ENCODE results near the gene RIPOR3. TPM values are rescaled to one million over a fixed set of nuclear protein-coding genes. Genes with fewer than 3 reads are reported as not detected.
A peak's percentile ranks its signal among the peaks of the same experiment; 100 is the strongest.

Gene RIPOR3
- total and polyA plus RNA-seq, 11 donors = 2.4 to 20.7 (median 4.9) TPM

GRCh38 chr20:50654904-50655303 is 36.4 kb downstream of the RIPOR3 start:
- WGBS, 4 donors = 49 to 68% (median 60%) methylated on average over 6 of the region's 6 CpGs
- DNase-seq (no peak), ATAC-seq (peak in 3 of 4 donors; percentile 5 to 9 (median 5))
- H3K27me3 ChIP-seq = no peaks in the 10 kb centered on the region
- TF ChIP-seq, protein P1, sequence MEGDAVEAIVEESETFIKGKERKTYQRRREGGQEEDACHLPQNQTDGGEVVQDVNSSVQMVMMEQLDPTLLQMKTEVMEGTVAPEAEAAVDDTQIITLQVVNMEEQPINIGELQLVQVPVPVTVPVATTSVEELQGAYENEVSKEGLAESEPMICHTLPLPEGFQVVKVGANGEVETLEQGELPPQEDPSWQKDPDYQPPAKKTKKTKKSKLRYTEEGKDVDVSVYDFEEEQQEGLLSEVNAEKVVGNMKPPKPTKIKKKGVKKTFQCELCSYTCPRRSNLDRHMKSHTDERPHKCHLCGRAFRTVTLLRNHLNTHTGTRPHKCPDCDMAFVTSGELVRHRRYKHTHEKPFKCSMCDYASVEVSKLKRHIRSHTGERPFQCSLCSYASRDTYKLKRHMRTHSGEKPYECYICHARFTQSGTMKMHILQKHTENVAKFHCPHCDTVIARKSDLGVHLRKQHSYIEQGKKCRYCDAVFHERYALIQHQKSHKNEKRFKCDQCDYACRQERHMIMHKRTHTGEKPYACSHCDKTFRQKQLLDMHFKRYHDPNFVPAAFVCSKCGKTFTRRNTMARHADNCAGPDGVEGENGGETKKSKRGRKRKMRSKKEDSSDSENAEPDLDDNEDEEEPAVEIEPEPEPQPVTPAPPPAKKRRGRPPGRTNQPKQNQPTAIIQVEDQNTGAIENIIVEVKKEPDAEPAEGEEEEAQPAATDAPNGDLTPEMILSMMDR (IDR thresholded peaks at IDR 0.05) = no peak
- no peak for TF ChIP-seq POLR2A (IDR thresholded peaks at IDR 0.05)
- peaks cover 3 to 47% (median 31%) of the 10 kb centered on the region in 12 donors for H3K4me1 ChIP-seq
- peak overlapping the region in 4 of 12 donors; percentile 6 to 31 (median 18) for H3K4me3 ChIP-seq
- intact Hi-C loops (cut with DNase I) = loop anchor here in 2 of 10 donors (5.0 kb wide), 2 partner anchors 57 to 67 kb away; no protein-coding TSS in a partner anchor
- no peaks in the 10 kb centered on the region for H3K36me3 ChIP-seq
- no peaks in the 10 kb centered on the region for H3K9me3 ChIP-seq
- H3K27ac ChIP-seq = peak overlapping the region; percentile 54 to 86 (median 76)

GRCh38 chr20:50652702-50653294 is 38.5 kb downstream of the RIPOR3 start:
- Histone ChIP-seq H3K27ac (peak overlapping the region in 7 of 12 donors; percentile 5 to 40 (median 22)), H3K36me3 (no peaks in the 10 kb centered on the region), H3K27me3 (no peaks in the 10 kb centered on the region), H3K9me3 (no peaks in the 10 kb centered on the region), H3K4me3 (no peak overlapping the region), H3K4me1 (peaks cover 3 to 33% (median 18%) of the 10 kb centered on the region in 12 donors)
- WGBS, 4 donors = 76 to 79% (median 77%) methylated on average over 11 of the region's 11 CpGs
- TF ChIP-seq, protein P1 (IDR thresholded peaks at IDR 0.05) = no peak
- TF ChIP-seq POLR2A (IDR thresholded peaks at IDR 0.05) = no peak
- intact Hi-C loops (cut with DNase I) = no loop called here
- ATAC-seq (no peak), DNase-seq (peak in 1 of 5 donors; percentile 29)

- 89 to 90% (median 89%) methylated on average over 4 of the region's 4 CpGs for WGBS, 4 donors
- no peak for TF ChIP-seq POLR2A (IDR thresholded peaks at IDR 0.05)
- TF ChIP-seq, protein P1 (IDR thresholded peaks at IDR 0.05) = no peak
- no peak overlapping the region for H3K4me3 ChIP-seq
- peak overlapping the region in 3 of 12 donors; percentile 8 to 40 (median 34) for H3K27ac ChIP-seq
- H3K4me1 ChIP-seq = peaks cover 3 to 27% (median 17%) of the 10 kb centered on the region in 12 donors
- no peak for DNase-seq
- intact Hi-C loops (cut with DNase I) = no loop called here
- no peaks in the 10 kb centered on the region for H3K36me3 ChIP-seq
- peaks cover 0 to 3% (median 0%) of the 10 kb centered on the region in 12 donors for H3K9me3 ChIP-seq
- no peak for ATAC-seq
- no peaks in the 10 kb centered on the region for H3K27me3 ChIP-seq
These were observed 39.7 kb downstream of the RIPOR3 start for GRCh38 chr20:50651676-50652075.

GRCh38 chr20:50649590-50649989 is 41.8 kb downstream of the RIPOR3 start:
- 45 to 69% (median 58%) methylated on average over 3 to 5 of the region's 5 CpGs for WGBS, 4 donors
- TF ChIP-seq, protein P1 (IDR thresholded peaks at IDR 0.05) = no peak
- TF ChIP-seq POLR2A (IDR thresholded peaks at IDR 0.05) = no peak
- H3K27ac ChIP-seq = peak overlapping the region in 3 of 12 donors; percentile 4 to 22 (median 21)

More at GRCh38 chr20:50649590-50649989, 41.8 kb downstream of the RIPOR3 start:
- Histone ChIP-seq H3K9me3 (peaks cover 0 to 6% (median 0%) of the 10 kb centered on the region in 12 donors), H3K4me1 (peaks cover 0 to 23% (median 12%) of the 10 kb centered on the region in 12 donors), H3K36me3 (no peaks in the 10 kb centered on the region), H3K27me3 (no peaks in the 10 kb centered on the region), H3K4me3 (no peak overlapping the region)
- intact Hi-C loops (cut with DNase I) = no loop called here
- ATAC-seq (no peak), DNase-seq (no peak)
